Measurements from ENCODE around the gene RNF43.

- TF ChIP-seq POLR2A (IDR thresholded peaks at IDR 0.05) (no peak), CTCF (IDR thresholded peaks at IDR 0.05) (no peak)
Measured at GRCh38 chr17:58373003-58373402, 44.3 kb downstream of the RNF43 start.
